ENCODE data around the gene ETV3. TPM values are rescaled to one million over a fixed set of nuclear protein-coding genes. Genes with fewer than 3 reads are reported as not detected.

Gene ETV3
- total RNA-seq, 2 experiments from 2014 or later, result 11.1 to 20.4 TPM

DNA sequence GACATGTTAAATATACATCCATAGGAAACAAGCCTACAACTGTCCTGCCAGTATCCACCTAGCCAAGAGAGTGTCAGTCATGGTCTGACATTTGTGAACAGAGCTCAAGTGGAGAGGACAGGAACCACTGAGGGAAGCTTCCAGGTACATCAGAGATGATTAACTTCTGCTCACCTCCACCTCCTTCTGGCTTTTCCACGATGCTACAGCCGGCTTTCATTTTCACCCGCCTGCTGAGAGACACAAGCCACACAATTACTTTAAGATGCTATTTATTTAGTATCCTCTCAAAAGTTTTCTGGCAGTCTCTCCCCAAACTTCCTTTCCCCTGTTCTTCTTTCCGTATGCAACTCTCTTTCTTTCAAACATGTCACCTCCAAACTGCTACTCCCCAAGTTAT, 2.1 kb downstream of the ETV3 start:
- TF ChIP-seq EZH2phosphoT487 (IDR thresholded peaks at IDR 0.05; ENCODE audit: borderline replicate concordance, low read depth, low read length), result no peak
- TF ChIP-seq, protein P1, sequence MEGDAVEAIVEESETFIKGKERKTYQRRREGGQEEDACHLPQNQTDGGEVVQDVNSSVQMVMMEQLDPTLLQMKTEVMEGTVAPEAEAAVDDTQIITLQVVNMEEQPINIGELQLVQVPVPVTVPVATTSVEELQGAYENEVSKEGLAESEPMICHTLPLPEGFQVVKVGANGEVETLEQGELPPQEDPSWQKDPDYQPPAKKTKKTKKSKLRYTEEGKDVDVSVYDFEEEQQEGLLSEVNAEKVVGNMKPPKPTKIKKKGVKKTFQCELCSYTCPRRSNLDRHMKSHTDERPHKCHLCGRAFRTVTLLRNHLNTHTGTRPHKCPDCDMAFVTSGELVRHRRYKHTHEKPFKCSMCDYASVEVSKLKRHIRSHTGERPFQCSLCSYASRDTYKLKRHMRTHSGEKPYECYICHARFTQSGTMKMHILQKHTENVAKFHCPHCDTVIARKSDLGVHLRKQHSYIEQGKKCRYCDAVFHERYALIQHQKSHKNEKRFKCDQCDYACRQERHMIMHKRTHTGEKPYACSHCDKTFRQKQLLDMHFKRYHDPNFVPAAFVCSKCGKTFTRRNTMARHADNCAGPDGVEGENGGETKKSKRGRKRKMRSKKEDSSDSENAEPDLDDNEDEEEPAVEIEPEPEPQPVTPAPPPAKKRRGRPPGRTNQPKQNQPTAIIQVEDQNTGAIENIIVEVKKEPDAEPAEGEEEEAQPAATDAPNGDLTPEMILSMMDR (conservative IDR thresholded peaks at IDR 0.05; ENCODE audit: low read length), result no peak
- Histone ChIP-seq H3K79me2 (ENCODE audit: insufficient read depth, low read depth, low read length) (peaks cover 23% of the 10 kb centered on the region), H3K4me2 (ENCODE audit: low read length) (peak overlapping the region; percentile 75), H3K36me3 (ENCODE audit: insufficient read depth, low read length) (peaks cover 52% of the 10 kb centered on the region), H3K4me3 (ENCODE audit: low read depth, low read length, poor library complexity, severe bottlenecking) (peak overlapping the region; percentile 92), H3K9me2 (ENCODE audit: insufficient read depth, low read length) (no peaks in the 10 kb centered on the region), H3K9me3 (ENCODE audit: low read length) (no peaks in the 10 kb centered on the region), H4K20me1 (ENCODE audit: insufficient read depth, low read length) (peaks cover 15% of the 10 kb centered on the region), H3K4me1 (ENCODE audit: insufficient read depth, low read length, poor library complexity, severe bottlenecking) (peaks cover 22% of the 10 kb centered on the region), H3K27ac (ENCODE audit: low read depth, low read length, poor library complexity, severe bottlenecking) (no peak overlapping the region), H2AFZ (ENCODE audit: low read length) (no peak overlapping the region)
- CTCF ChIA-PET (ENCODE audit: unreplicated experiment), result interaction anchor here (0.6 kb wide), 1 partner anchor 41 kb away, joined by 3 read pairs; no protein-coding TSS in a partner anchor
- intact Hi-C loops (cut with micrococcal nuclease; ENCODE audit: unreplicated experiment), result no loop called here
- BruUV-seq (replicated peaks), result no TSS peak
- DNase-seq (ENCODE audit: low spot score), result no peak
- POLR2A ChIA-PET, result interaction anchor here (1.2 kb wide), 1 partner anchor 77 kb away, joined by 4 read pairs; no protein-coding TSS in a partner anchor

DNA sequence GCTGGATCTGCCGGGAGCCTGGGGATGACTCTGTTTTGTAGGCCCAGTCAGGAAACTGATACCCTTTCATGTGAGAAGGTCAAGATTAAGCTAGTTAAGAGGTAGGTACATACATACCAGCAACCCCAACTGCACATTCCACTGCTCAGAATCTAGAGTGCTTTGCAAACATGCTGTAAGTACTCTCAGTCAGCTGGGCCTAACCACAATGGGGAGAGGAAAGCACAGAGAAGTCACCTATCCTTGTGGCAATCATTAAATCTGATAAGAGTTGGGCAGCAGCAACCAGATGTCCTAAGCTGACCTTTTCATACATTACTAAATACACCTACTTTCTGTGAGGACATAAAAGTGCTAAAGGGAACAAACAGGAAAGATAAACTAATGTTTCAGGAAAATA, 2.5 kb downstream of the ETV3 start:
- Histone ChIP-seq H3K9me3 (ENCODE audit: low read length) (no peaks in the 10 kb centered on the region), H3K4me2 (ENCODE audit: low read length) (no peak overlapping the region), H2AFZ (ENCODE audit: low read length) (no peak overlapping the region), H3K4me3 (ENCODE audit: low read depth, low read length, poor library complexity, severe bottlenecking) (no peak overlapping the region), H3K4me1 (ENCODE audit: insufficient read depth, low read length, poor library complexity, severe bottlenecking) (peaks cover 22% of the 10 kb centered on the region), H3K36me3 (ENCODE audit: insufficient read depth, low read length) (peaks cover 56% of the 10 kb centered on the region), H4K20me1 (ENCODE audit: insufficient read depth, low read length) (peaks cover 15% of the 10 kb centered on the region), H3K9me2 (ENCODE audit: insufficient read depth, low read length) (no peaks in the 10 kb centered on the region), H3K27ac (ENCODE audit: low read depth, low read length, poor library complexity, severe bottlenecking) (no peak overlapping the region), H3K79me2 (ENCODE audit: insufficient read depth, low read depth, low read length) (peaks cover 23% of the 10 kb centered on the region)
- no peak for TF ChIP-seq EZH2phosphoT487 (IDR thresholded peaks at IDR 0.05; ENCODE audit: borderline replicate concordance, low read depth, low read length)
- TF ChIP-seq, protein P1 (conservative IDR thresholded peaks at IDR 0.05; ENCODE audit: low read length), result no peak
- intact Hi-C loops (cut with micrococcal nuclease; ENCODE audit: unreplicated experiment), result no loop called here
- CTCF ChIA-PET (ENCODE audit: unreplicated experiment), result no interaction called here
- DNase-seq (ENCODE audit: low spot score), result no peak
- no TSS peak for BruUV-seq (replicated peaks)
- POLR2A ChIA-PET, result interaction anchor here (1.2 kb wide), 1 partner anchor 77 kb away, joined by 4 read pairs; no protein-coding TSS in a partner anchor

DNA sequence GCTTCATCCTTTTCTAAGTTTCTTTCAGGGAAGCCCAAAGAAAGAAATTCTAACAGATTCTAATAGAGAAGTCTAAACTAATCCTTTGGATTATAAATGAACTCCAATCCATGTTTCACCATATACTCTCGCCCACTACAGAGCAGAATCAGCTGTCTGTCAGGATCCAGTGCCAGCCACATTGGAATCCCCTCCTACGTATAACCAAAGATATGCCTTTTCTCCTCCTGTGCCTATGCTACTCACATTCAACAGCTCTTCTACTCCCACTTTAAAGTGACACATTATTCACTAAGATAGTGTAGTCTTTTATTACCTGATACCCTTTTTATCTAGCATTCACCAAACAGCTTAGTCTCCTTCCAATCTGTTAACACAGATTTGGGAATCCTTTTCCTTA, 3.1 kb downstream of the ETV3 start:
- CTCF ChIA-PET (ENCODE audit: unreplicated experiment), result no interaction called here
- Histone ChIP-seq H3K27ac (ENCODE audit: low read depth, low read length, poor library complexity, severe bottlenecking) (no peak overlapping the region), H3K9me2 (ENCODE audit: insufficient read depth, low read length) (no peaks in the 10 kb centered on the region), H2AFZ (ENCODE audit: low read length) (no peak overlapping the region), H3K4me2 (ENCODE audit: low read length) (no peak overlapping the region), H3K4me3 (ENCODE audit: low read depth, low read length, poor library complexity, severe bottlenecking) (no peak overlapping the region), H3K36me3 (ENCODE audit: insufficient read depth, low read length) (peaks cover 62% of the 10 kb centered on the region), H3K79me2 (ENCODE audit: insufficient read depth, low read depth, low read length) (peaks cover 23% of the 10 kb centered on the region), H4K20me1 (ENCODE audit: insufficient read depth, low read length) (peaks cover 15% of the 10 kb centered on the region), H3K9me3 (ENCODE audit: low read length) (no peaks in the 10 kb centered on the region), H3K4me1 (ENCODE audit: insufficient read depth, low read length, poor library complexity, severe bottlenecking) (peaks cover 22% of the 10 kb centered on the region)
- no peak for DNase-seq (ENCODE audit: low spot score)
- intact Hi-C loops (cut with micrococcal nuclease; ENCODE audit: unreplicated experiment), result no loop called here
- POLR2A ChIA-PET, result interaction anchor here (1.2 kb wide), 1 partner anchor 78 kb away, joined by 4 read pairs; no protein-coding TSS in a partner anchor
- no TSS peak for BruUV-seq (replicated peaks)
- TF ChIP-seq EZH2phosphoT487 (IDR thresholded peaks at IDR 0.05; ENCODE audit: borderline replicate concordance, low read depth, low read length), result no peak
- TF ChIP-seq, protein P1 (conservative IDR thresholded peaks at IDR 0.05; ENCODE audit: low read length), result no peak
